Karpas-422 (cell line): ENCODE measurements around the gene CENPA. TPM values are rescaled to one million over a fixed set of nuclear protein-coding genes. Genes with fewer than 3 reads are reported as not detected.
"Not testable (repeated sequence)": the region's sequence is repeated elsewhere in the genome, so short reads cannot be mapped to it uniquely, and the experiment has no call there.

Source experiments
- DNase-seq: peaks from one replicate; pipeline ENCODE4 v3.0.0-alpha.2; 2015
- H2AFZ ChIP-seq: fragments of 200-600 bp; sonication (generic); 2 replicates; pipeline ENCODE4 v1.6.1; 2014; ENCODE audit warnings: antibody characterized with exemption, low read length, mixed read lengths
- H3K27ac ChIP-seq: fragments of 200-600 bp; sonication (generic); 2 replicates; pipeline ENCODE4 v1.5.1; 2014; ENCODE audit warnings: mild to moderate bottlenecking, low read length, moderate library complexity
- H3K27me3 ChIP-seq: fragments of 200-600 bp; sonication (generic); 2 replicates; pipeline ENCODE4 v1.6.1; 2014; ENCODE audit warnings: low read length, mixed read lengths
- H3K36me3 ChIP-seq: fragments of 200-600 bp; sonication (generic); 2 replicates; pipeline ENCODE4 v1.6.1; 2014; ENCODE audit warnings: low read length, mixed read lengths; ENCODE audit not compliant: insufficient read depth
- H3K4me1 ChIP-seq: fragments of 200-600 bp; sonication (generic); 2 replicates; pipeline ENCODE4 v1.6.1; 2014; ENCODE audit warnings: mild to moderate bottlenecking, low read length, mixed read lengths
- H3K4me2 ChIP-seq: fragments of 200-600 bp; sonication (generic); 2 replicates; pipeline ENCODE4 v1.6.1; 2014; ENCODE audit warnings: low read length, low read depth, mild to moderate bottlenecking; ENCODE audit not compliant: poor library complexity, severe bottlenecking
- H3K4me3 ChIP-seq: fragments of 200-600 bp; sonication (generic); 2 replicates; pipeline ENCODE4 v1.5.1; 2014; ENCODE audit warnings: mild to moderate bottlenecking, antibody characterized with exemption, low read length, mixed read lengths
- H3K79me2 ChIP-seq: fragments of 200-600 bp; sonication (generic); 2 replicates; pipeline ENCODE4 v1.6.1; 2014; ENCODE audit warnings: mild to moderate bottlenecking, low read length, mixed read lengths
- H3K9ac ChIP-seq: fragments of 200-600 bp; sonication (generic); 2 replicates; pipeline ENCODE4 v1.6.0; 2014; ENCODE audit warnings: low read length
- H3K9me2 ChIP-seq: fragments of 200-600 bp; sonication (generic), shearing (Covaris generic); replicated peaks from 2 replicates; pipeline ENCODE4 v1.6.0; 2014; ENCODE audit warnings: mild to moderate bottlenecking, low read length, moderate library complexity; ENCODE audit not compliant: insufficient read depth
- H3K9me3 ChIP-seq: fragments of 300-700, 200-600 bp; sonication (generic); 2 replicates; pipeline ENCODE4 v1.6.1; 2014; ENCODE audit warnings: low read length, mixed read lengths
- H4K20me1 ChIP-seq: fragments of 200-600 bp; sonication (generic); 2 replicates; pipeline ENCODE4 v1.6.1; 2014; ENCODE audit warnings: mild to moderate bottlenecking, antibody characterized with exemption, low read length, low read depth; ENCODE audit not compliant: insufficient read depth
- total RNA-seq: library from RNA; depleted of rRNA; stranded (reverse); fragments of >200 nt; shearing (Covaris generic); gene quantifications from 2 replicates; pipeline ENCODE4 v1.2.3, GENCODE V29; 2014; ENCODE audit warnings: low replicate concordance

CENPA gene
- total RNA-seq, 1 experiment from 2014 or later = 21.1 TPM

DNA sequence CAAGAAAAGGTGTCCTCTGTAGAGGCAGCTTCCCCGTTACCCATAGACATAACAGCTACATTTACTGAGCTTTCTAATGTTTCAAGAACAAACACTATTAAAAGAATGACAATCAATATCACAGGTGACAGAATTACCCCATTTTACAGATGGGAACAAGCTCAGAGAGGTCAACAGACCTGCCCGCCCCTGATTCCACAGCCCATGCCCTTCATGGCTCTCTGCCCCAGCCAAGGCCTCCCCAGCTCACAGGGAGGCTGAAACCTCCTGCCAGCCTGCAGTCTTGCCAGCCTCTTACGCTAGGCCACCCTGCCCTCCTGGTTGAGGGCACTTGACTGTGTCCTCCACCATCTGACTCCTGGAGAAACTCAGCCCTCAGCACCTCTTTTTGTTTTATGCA is 40.9 kb upstream of the CENPA start:
- Histone ChIP-seq H2AFZ (no peak overlapping the region), H4K20me1 (no peaks in the 10 kb centered on the region), H3K9ac (no peak overlapping the region), H3K9me3 (no peaks in the 10 kb centered on the region), H3K36me3 (no peaks in the 10 kb centered on the region), H3K79me2 (no peaks in the 10 kb centered on the region), H3K4me2 (no peak overlapping the region), H3K27ac (no peak overlapping the region), H3K9me2 (no peaks in the 10 kb centered on the region), H3K4me3 (no peak overlapping the region), H3K27me3 (no peaks in the 10 kb centered on the region), H3K4me1 (peaks cover 9% of the 10 kb centered on the region)
- no peak for DNase-seq

DNA sequence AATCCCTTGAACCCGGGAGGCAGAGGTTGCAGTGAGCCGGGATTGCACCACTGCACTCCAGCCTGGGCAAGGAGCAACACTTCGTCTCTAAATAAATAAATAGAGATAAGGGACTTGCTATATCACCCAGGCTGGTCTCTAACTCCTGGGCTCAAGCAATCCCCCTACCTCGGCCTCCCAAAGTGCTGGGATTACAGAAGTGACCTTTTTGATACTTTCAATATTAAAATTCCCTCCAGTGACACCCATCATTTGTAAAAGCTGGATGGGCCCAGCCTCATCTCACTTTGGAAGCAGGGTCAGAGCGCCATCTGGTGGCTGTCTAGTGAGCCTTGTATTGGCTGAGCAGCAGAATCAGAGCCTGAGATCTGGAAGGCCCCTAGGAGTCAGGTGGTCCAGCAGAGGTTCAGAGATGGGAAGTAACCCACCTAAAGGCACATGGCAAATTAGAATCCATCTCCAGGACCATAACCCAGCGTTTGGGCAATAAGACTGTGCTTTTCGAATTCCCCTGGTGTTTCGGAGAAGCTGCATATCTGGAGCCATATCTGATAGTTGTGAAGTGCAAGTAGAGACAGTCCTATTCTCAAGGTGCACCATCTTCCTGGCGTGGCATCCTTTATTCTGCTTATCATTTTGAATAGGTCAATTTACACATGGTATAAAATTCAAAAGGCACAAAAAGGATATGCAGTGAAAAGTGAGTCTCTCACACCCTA is 40.1 kb upstream of the CENPA start:
- no peak overlapping the region for H3K9ac ChIP-seq
- DNase-seq = peak; percentile 92
- H3K9me2 ChIP-seq = no peaks in the 10 kb centered on the region
- H3K27me3 ChIP-seq = no peaks in the 10 kb centered on the region
- H3K36me3 ChIP-seq = no peaks in the 10 kb centered on the region
- H3K4me2 ChIP-seq = no peak overlapping the region
- peaks cover 14% of the 10 kb centered on the region for H3K4me1 ChIP-seq
- no peaks in the 10 kb centered on the region for H3K9me3 ChIP-seq
- H3K27ac ChIP-seq = no peak overlapping the region
- no peak overlapping the region for H2AFZ ChIP-seq
- no peaks in the 10 kb centered on the region for H3K79me2 ChIP-seq
- no peak overlapping the region for H3K4me3 ChIP-seq
- no peaks in the 10 kb centered on the region for H4K20me1 ChIP-seq

DNA sequence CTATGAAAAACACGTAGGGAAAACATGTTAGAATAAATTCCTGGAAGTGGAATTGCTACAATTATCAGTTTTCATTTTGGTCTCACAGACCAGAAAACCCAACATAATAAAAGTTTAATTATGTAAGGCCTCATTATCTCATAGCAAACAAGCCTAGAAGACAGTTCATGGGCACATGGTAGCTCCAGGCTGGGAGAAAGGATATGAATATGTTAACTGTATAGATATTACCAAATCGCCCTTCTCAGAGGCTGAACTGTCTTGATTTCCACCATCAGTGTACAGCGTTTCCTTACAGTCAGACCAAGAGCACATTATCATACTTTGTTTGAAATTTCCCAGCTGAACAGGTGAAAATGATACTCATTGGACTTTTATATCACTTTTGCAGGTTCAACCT is 38.9 kb upstream of the CENPA start:
- peaks cover 5% of the 10 kb centered on the region; the same call in 1 of the 2 replicates for H3K36me3 ChIP-seq
- no peaks in the 10 kb centered on the region for H3K9me3 ChIP-seq
- peaks cover 26% of the 10 kb centered on the region for H3K4me1 ChIP-seq
- no peak overlapping the region for H3K9ac ChIP-seq
- H3K4me2 ChIP-seq = no peak overlapping the region
- H3K79me2 ChIP-seq = no peaks in the 10 kb centered on the region
- no peak overlapping the region for H2AFZ ChIP-seq
- DNase-seq = no peak
- H3K27me3 ChIP-seq = no peaks in the 10 kb centered on the region
- H3K9me2 ChIP-seq = no peaks in the 10 kb centered on the region
- no peaks in the 10 kb centered on the region for H4K20me1 ChIP-seq
- no peak overlapping the region for H3K27ac ChIP-seq
- no peak overlapping the region for H3K4me3 ChIP-seq

DNA sequence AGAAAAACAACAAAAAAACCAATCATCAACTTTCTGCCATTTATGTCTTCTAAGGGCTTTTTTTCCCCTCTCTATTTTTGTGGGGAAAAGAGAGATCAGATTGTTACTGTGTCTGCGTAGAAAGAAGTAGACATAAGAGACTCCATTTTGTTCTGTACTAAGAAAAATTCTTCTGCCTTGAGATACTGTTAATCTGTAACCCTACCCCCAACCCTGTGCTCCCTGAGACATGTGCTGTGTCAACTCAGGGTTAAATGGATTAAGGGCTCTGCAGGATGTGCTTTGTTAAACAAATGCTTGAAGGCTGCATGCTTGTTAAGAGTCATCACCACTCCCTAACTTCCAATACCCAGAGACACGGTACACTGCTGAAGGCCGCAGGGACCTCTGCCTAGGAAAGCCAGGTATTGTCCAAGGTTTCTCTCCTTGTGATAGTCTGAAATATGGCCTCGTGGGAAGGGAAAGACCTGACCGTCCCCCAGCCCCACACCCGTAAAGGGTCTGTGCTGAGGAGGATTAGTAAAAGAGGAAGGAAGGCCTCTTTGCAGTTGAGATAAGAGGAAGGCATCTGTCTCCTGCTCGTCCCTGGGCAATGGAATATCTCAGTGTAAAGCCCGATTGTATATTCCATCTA is 36.0 kb upstream of the CENPA start:
- not testable (repeated sequence) for H3K9me2 ChIP-seq, H4K20me1 ChIP-seq, H3K36me3 ChIP-seq, H3K27me3 ChIP-seq, H3K79me2 ChIP-seq, H3K9me3 ChIP-seq
- Histone ChIP-seq H2AFZ (peak overlapping the region; percentile 43; the same call in 1 of the 2 replicates), H3K4me2 (peak overlapping the region; percentile 75), H3K4me1 (peaks cover 45% of the 10 kb centered on the region), H3K27ac (peak overlapping the region; percentile 37; the same call in 1 of the 2 replicates), H3K9ac (peak overlapping the region; percentile 63), H3K4me3 (peak overlapping the region; percentile 61)
- peak; percentile 77 for DNase-seq

DNA sequence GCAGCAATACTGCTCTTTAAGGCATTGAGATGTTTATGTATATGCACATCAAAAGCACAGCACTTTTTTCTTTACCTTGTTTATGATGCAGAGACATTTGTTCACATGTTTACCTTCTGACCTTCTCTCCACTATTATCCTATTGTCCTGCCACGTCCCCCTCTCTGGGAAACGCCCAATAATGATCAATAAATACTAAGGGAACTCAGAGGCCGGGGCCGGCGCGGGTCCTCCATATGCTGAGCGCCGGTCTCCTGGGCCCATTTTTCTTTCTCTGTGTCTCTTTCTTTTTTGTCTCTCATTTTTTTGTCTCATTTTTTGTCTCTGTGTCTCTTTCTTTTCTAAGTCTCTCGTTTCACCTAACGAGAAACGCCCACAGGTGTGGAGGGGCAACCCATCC is 35.4 kb upstream of the CENPA start:
- Histone ChIP-seq H3K4me2 (peak overlapping the region; percentile 75), H3K4me3 (peak overlapping the region; percentile 61), H3K9ac (peak overlapping the region; percentile 63), H3K27ac (peak overlapping the region; percentile 37), H3K4me1 (peaks cover 50% of the 10 kb centered on the region)
- not testable (repeated sequence) for H4K20me1 ChIP-seq, H3K9me3 ChIP-seq, H2AFZ ChIP-seq, H3K79me2 ChIP-seq, H3K36me3 ChIP-seq, H3K9me2 ChIP-seq, H3K27me3 ChIP-seq, DNase-seq

DNA sequence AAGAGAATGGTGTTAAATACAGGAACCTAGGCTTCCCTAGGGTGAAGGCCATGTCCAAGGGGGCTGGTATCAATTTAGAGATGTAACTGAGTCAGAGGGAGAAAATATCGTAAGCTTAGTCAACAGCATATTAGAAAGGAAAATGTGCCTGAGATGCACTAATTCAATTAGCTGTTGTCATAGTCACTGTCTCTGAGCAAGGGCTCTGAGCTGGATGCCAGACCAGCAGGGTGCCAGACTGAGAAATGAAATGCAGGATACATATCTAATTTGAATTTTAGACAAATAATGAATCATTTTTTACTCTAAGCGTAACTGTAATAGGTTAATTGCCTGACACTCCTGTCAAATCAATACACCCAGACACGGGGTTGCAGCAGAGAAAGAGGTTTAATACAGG is 33.2 kb upstream of the CENPA start:
- Histone ChIP-seq H3K27me3 (no peaks in the 10 kb centered on the region), H3K9me3 (no peaks in the 10 kb centered on the region)

DNA sequence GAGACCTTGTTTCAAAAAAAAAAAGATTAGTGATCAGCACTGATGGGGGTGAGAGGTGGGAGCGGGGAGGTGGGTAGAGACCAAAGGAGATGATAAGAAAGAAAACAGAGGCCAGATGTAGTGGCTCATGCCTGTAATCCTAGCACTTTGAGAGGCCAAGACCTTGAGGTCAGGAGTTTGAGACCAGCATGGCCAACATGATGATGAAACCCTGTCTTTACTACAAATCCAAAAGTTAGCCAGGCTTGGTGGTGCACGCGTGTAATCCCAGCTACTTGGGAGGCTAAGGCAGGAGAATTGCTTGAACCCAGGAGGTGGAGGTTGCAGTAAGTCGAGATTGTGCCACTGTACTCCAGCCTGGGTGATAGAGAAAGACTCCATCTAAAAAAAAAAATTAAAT is 31.3 kb upstream of the CENPA start:
- Histone ChIP-seq H3K79me2 (no peaks in the 10 kb centered on the region), H3K4me2 (no peak overlapping the region), H3K4me3 (no peak overlapping the region), H4K20me1 (peaks cover 15% of the 10 kb centered on the region; the same call in 1 of the 2 replicates), H3K9me3 (no peaks in the 10 kb centered on the region), H3K9ac (no peak overlapping the region), H3K9me2 (no peaks in the 10 kb centered on the region), H3K27ac (no peak overlapping the region), H3K4me1 (peaks cover 56% of the 10 kb centered on the region), H3K36me3 (peaks cover 5% of the 10 kb centered on the region; the same call in 1 of the 2 replicates), H3K27me3 (no peaks in the 10 kb centered on the region), H2AFZ (no peak overlapping the region)
- no peak for DNase-seq

More for the DNA sequence above, 33.2 kb upstream of the CENPA start:
- Histone ChIP-seq H3K36me3 (peaks cover 5% of the 10 kb centered on the region; the same call in 1 of the 2 replicates), H3K4me3 (no peak overlapping the region), H3K27ac (no peak overlapping the region), H4K20me1 (peaks cover 11% of the 10 kb centered on the region; the same call in 1 of the 2 replicates), H3K4me1 (peaks cover 55% of the 10 kb centered on the region), H3K4me2 (peak overlapping the region; percentile 45), H3K79me2 (no peaks in the 10 kb centered on the region), H3K9me2 (no peaks in the 10 kb centered on the region), H3K9ac (peak overlapping the region; percentile 26; the same call in 1 of the 2 replicates), H2AFZ (no peak overlapping the region)
- DNase-seq = no peak

DNA sequence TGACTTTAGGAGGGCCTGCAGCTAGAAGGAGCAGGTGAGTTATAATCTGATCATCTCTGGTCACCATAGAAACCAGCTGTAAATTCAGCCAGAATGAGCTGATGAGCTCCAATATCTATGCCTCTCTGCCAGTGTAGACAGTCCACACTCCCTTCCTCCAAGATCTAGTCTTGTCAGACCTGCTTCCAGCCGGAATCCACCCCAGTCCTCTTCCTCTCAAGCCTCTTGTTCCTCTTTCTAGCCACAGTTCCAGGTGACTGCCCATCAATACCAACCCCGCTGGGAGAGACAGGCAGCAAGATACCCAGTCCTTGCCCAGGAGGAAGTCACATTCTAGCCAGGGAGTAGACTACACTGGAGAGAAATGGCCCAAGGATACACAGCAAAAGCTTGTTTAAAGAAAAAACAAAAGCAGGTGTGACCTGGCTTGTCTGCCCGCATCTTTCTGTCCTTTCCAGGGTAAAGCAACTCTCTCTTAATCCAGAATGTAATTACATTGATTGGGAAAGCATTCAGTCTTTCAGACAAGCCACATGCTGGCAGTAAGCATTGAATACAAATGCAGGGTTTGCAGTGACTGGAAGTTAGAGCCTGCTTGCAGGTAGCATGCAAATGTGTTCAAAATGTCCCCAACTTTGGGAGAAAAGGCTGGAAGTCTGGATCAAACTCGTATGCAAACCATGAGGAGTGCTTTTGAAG is 30.7 kb upstream of the CENPA start:
- H3K9me3 ChIP-seq = no peaks in the 10 kb centered on the region

More for the DNA sequence above, 30.7 kb upstream of the CENPA start:
- Histone ChIP-seq H3K4me3 (no peak overlapping the region), H3K9me2 (no peaks in the 10 kb centered on the region), H4K20me1 (peaks cover 15% of the 10 kb centered on the region; the same call in 1 of the 2 replicates), H3K27me3 (no peaks in the 10 kb centered on the region), H3K4me1 (peaks cover 51% of the 10 kb centered on the region), H3K79me2 (no peaks in the 10 kb centered on the region), H3K9ac (no peak overlapping the region), H3K4me2 (peak overlapping the region; percentile 30), H3K27ac (no peak overlapping the region), H2AFZ (no peak overlapping the region), H3K36me3 (peaks cover 5% of the 10 kb centered on the region; the same call in 1 of the 2 replicates)
- peak; percentile 67 for DNase-seq
